HG03139 (cell line): ENCODE measurements around the gene UNC5C.

Source experiments
- ATAC-seq: cut with Tn5 transposase; IDR thresholded peaks from one replicate; pipeline ENCODE4 v1.9.1; 2021; ENCODE audit not compliant: unreplicated experiment

Gene UNC5C

DNA sequence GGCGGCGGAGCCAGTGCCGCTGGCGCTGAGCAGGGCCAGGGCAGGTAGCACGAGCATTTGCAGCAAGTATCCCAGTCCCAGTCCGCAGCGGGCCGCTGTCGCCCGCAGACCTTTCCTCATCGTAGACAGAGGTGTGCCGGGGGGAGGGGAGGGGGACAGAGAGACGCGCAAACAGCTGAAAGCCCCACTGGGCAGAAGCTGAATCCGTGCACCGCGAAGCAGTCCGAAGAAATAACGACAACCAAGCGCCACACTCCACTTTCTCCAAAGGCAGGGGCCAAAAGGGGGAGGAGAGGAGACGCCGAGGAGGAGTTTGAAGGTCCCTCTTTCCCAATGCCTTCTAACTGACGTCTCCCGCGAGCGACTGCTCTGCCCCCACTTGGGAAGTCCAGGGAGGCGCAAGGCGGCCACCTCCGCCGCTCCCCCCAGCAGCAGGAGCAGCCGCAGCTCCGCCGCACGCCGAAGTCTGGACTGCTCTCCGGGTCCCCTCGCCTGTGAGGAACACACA lies at the start of gene UNC5C:
Gene UNC5C (minus strand): TSS at position 236 of the 508 bp plus-strand sequence.
- ATAC-seq = no peak

DNA sequence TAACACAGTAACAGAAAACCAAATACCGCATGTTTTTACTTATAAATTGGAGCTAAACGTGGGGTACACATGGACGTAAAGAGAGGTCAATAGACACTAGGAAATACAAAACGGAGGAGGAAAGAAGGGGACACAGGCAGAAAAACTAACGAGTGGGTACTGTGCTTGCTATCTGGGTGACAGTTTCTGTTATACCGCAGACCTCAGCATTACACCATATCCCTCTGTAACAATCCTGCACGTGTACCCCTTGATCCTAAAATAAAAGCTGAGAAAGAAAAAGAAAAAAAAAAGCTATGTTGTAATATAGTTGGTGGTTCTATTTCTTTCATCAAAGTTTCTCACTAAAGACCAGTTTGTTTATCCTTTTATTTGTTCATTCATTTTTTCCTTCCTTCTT lies 47.9 kb upstream of the UNC5C start:
- no peak for ATAC-seq

DNA sequence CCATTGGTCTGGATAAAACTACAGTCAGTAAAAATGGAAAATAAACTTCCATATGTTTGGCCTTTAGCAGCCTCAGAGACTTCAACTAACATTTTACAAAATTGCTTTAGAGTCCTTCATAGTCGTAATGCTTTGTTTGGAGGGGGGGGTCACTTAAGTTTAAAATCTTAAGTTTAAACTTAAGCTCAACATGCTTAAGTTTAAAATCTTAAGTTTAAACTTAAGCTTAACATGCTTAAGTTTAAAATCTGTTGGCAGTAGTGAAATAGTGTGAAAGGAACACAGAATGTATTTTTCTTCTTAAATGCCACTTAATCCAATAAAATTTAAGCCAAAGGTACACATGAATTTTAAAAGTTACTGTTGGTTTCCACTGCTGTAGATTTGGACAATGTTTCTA lies 45.9 kb upstream of the UNC5C start:
- no peak for ATAC-seq

DNA sequence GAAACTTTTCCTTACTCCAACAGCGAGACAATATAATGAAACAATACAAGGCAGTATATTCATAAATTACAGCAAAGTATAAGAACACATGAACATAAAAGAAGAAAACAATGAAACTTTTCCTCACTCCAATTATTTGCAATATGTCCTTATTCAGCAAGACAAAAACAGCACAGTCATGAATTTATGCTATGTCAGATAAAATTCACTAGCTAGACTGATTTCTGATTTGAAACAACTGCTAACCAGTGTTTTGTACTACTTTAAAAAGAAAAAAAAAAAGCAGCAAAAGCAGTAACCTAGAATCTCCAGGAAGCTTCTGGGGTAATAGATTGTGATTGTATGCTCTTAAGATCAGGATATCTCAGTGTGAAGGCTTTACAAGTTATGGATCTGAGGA lies 45.2 kb upstream of the UNC5C start:
- no peak for ATAC-seq

DNA sequence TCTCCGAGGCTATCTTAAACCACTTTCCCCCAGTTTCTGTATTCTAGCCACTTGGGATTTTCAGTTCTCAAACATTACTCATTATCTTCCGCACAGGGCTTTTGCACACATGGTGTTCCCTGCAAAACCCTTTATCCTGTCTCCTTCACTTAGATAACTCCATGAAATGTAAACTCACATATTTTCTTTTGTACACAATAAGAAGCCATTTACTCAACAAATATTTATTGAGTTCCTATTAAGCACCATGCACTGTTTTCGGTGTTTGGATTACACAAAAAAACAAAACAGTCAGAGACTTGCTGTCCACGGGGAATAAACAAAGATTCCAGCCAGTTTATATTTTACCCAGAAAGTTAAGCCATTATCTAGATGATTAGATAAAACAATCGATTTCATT lies 42.5 kb upstream of the UNC5C start:
- ATAC-seq = no peak

DNA sequence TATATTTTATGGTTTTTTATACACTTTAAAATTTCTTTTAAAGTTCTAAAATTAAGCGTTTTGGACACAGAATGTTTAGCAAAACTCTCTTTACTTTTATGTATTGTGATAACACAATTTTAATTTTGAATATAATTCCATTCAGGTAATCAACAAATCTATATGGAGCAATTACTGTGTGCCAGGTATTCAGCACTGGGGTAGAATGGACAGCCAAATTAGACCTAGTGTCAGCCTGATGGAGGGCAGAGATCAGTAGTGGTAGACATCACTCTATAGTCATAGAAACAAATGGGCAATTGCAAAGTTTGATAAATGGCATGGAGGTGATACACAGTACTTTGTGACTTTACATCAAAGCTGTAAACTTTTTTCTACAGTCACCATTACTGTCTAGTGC lies 41.8 kb upstream of the UNC5C start:
- no peak for ATAC-seq

DNA sequence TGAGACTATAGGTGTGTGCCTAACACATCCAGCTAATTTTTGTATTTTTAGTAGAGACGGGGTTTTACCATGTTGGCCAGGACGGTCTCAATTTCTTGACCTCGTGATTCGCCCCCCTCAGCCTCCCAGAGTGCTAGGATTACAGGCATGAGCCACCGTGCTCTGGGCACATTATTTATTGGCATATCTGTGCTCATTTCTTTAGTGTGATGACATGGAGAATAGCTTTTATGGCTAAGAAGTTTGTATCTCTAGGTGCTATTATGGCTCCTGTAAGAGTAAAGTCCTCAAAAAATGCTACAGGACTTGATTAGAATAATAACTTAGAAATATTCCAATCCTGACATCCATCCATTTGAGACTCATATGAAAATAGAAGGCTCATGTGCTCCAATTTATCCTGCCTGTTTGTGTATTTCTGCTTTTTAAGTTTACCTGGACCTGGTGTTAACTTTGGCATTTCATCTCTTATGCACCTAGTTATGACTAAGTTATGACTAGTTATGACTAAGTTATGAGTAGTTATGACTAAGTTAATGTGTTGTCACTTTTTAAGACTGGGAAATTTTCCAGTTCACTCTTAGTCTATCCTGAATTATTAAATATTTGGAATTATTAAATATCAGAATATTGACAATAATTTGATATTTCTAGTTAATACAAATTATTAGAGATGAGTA lies 36.4 kb upstream of the UNC5C start:
- ATAC-seq = no peak

DNA sequence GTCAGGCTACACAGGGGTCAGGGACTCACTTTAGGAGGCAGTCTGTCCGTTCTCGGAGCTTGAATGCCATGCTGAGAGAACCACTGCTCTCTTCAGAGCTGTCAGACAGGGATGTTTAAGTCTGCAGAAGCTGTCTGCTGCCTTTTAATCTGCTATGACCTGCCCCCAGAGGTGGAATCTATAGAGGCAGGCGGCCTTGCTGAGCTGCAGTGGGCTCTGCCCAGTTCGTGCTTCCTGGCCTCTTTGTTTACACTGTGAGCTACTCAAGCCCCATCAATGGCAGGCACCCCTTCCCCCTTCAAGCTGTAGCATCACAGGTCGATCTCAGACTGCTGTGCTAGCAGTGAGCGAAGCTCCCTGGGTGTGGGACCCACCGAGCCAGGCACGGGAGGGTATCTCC lies 31.5 kb upstream of the UNC5C start:
- ATAC-seq = no peak

DNA sequence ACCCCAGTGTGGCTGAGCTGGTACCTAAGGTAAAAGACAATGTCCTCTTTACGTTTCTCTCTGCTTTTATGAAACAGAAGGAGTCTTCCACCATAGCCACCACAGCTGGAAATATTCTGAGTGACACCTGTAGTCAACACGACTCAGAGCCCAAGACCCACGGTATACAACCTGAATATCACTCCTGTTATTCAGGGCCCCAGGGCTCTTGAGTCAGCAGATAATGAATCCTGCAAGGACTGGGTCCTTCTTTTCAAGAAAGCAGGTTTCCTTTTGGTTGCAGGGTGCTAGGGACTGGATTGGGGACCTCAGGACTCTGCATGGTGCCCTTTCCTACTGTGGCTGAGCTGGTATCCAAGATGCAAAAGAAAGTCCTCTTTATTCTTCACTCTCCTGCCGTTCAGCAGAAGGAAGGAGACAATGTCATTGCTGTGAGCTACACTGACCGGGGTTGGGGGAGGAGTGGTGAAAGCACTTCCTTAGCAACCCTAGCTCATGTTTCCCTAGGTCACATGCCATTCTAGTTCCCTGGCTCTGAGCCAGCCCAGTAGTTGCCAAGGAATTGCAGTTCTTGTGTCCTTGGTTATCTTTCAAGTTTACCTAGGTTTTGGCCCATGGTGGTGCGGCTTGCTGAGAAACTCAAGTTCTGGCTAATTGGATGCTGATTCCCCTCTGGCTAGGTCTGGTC lies 23.7 kb upstream of the UNC5C start:
- ATAC-seq = no peak

DNA sequence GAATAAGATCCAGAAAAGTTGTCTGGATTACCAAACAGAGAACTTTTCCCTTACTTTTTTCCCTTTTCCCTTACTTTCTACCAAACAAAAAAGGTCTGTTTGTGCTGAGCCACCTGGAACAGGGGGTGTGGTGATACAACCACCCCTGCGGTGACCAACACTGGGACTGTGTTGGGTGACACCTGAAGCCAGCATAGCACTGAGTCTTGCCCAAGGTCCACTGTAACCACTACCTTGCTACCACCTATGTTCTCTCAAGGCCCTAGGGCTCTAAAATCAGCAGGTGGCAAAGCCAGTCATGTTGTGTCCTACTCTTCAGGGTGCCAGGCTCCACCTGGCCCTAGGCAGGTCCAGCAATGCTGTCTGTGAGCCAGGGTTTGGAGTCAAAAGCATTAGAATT lies 22.8 kb upstream of the UNC5C start:
- ATAC-seq = no peak

DNA sequence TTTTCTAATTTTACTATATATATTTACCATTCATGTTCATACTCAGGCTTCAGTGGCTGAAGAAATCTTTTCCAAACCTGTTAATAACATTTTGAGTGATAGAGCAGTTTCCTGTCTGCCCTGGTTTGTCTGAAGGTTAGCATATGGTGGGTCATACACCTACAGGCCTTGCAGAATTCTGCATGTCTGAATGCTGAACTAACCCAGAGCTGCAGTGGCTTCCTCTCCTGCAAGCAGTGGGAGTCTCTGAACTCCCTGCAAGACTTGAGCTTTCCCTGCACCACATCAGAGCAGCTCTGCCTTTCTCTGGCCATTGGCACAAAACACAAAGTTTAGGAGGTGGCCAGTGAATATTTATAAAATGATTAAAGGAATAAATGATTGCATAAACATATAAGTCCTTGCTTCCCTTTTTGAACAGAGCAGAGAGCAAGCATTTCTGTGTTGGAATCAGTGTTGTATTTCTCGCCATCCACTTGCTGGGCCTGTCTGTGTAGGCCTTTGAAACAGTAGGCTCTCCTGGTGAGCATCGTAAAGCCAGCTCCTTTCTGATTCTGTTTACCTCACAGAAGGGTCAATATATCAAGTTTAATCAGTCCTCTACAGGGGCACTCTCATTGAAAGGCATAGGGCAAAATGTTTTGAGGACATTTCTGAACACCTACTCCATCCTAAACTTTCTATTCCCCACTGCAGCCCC lies 15.0 kb upstream of the UNC5C start:
- no peak for ATAC-seq

DNA sequence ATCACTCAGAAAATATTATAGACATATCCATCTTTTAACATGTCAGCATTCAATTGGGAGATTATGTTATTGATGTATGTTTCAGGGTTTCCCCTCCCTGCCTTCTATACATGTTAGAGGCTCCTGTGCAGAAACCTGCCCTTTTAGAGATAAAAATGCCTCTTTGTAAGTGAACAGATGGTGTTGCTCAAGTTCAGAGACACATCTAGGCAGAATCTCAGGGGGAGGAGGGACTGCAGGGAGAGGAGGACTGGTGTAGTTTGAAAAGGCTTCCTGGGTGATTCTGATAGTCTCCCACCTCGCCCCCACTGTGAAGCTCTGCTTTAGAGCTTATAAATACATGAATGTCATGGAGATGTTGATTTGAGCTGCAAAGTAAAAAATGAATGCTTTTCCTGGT lies 12.0 kb upstream of the UNC5C start:
- ATAC-seq = no peak

DNA sequence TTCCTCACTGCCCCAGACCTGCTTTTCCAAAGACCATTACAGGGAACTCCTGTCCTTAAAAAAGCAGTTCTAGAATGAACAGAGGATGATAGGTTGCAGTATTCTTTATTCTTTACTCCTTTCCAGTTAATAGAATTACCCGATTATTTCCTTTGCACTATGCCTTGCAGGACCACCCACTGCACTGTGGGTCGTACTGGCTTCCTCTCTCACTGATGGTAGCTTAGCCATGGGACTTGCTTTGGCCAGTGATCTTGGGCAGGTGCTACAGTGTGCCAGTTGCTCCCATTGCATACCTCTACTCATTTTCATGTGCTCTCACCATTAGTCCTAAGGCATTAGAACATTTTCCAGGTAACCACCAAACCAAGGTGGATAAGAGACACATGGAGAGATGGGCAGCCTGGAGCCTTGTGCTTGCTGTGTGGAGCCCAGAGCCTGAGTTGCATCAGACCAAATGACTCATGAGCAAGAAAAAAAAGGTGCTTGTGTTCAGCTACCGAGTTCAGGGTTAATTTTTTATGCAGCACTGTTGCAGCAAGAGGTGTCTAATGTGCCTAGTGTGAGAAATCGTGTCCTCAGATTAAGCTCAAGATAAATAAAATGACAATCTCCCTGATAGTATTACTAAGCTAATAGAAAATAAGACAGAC lies 7.6 kb upstream of the UNC5C start:
- no peak for ATAC-seq

DNA sequence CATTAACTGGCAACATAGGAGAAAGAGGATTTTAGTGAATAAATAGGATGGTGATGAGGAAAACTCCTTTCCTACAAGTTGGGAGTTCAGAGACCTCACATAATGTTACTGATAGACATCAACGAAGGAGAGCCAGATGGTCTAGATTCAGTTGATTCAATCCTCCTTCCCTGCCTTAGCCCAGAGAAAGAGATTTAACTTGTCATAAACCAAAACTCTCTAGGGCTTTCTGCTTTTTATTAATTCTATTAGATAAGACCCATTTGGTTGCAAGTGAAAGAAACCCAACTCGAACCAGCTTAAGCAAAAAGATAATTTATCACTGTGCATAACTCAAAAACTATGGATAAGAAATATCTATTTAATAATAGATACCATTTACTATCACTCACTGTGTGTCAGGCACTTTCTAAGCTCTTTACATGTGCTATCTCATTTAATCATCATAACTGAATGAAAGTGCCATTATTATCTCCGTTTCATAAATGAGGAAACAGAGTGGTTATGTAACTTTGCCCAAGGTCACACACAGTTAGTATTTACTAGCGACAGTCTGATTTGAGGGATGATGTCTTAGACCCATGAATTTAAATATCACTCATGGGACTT lies 4.3 kb upstream of the UNC5C start:
- ATAC-seq = no peak

DNA sequence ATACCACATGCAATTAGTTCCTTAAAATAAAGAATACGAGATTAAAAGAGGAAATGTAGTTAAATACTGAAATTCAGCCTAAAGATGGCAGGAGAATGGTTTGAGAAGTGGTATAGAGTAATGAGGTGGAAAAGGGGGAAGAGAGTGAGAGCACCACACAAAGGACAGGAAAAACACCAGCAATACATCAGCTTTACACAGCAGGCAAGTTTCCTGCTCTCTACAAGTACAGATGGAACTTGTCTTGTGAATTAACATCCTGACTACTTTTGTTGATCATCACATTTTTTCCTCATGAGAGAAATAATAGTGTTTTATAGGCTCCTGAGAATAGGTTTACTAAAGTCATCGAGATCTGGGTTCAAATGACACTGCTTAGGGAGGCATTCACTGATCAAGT lies 2.9 kb upstream of the UNC5C start:
- ATAC-seq = no peak

DNA sequence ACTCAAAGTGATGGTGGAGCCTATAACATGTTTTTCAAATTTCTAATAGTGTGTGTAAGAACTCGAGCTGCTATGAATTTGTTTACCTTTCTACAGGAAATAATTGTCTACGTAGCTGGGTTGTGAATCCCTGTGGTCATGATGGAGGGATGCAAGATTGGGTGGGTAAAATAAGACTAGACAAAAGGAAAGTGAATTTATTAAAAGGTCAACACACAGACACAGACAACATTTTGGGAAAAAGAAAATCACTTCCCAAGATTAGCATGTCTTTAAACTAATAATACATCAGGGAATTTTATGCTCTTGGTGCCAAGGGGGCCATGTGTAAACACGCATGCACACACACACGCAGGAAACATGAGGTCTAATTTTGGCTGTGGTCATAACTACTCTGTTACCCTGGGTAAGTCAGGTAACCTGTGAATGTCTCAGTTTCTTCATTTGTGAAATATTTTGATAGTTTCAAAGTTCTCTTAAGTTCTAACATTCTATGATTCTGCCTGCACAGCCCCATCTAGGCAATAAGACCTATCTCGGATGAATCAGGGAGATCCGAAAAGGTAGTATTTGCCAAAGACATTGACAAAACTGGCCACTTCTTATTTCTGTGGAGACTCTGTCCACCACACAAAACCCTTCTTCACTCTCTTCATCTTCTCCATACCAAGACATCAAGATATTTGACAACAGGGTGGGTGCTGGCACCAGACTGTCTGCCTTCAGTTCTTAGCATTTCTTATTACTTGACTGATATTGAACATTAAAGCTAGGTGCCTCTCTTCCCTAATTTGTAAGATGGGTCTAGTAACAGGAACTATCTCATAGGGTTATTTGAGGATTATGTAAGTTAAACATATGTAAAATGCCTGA lies 1.6 kb upstream of the UNC5C start:
- no peak for ATAC-seq

DNA sequence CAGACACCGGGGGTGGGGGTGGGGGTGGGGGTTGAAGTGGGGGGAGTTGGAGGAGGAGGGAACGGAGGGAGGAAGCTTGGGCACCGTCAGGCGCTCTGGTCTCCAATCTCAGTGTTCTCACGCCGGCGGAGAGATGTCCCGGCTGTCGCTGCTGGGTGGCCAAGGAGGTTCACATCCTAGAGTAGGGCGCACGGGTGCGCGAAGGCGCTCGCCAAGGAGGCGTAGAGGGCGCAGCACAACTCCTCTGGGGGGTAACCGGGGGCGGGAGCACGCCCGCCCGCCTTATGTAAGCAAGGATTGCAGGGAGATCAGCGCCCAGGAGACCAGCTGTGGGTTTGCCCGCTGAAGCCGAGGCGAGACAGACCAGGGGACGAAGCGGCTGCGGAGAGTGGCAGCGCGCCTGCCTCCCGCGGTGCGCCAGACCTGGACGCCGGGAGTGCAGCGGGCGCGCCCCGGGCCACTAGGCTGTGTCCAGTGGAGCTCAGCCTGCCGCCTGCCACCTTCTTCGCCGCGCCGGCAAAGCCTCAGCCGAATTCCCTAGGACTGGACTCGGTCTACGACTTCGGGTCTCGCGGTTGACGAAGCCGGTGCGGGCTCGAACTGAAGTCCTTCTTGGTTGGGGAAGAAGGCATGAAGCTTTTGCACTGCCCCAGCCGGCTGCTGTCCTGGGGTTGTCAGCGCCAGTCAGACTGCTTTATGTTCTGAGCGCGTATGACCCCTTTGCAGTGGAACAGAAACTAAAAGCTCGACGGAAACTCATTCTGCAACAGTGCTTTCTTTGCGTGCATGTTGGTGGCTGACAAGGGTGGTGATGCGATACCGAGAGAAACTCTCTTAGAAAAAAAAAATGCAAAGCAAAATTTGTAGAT lies 707 bp upstream of the UNC5C start:
- peak; percentile 86 for ATAC-seq

DNA sequence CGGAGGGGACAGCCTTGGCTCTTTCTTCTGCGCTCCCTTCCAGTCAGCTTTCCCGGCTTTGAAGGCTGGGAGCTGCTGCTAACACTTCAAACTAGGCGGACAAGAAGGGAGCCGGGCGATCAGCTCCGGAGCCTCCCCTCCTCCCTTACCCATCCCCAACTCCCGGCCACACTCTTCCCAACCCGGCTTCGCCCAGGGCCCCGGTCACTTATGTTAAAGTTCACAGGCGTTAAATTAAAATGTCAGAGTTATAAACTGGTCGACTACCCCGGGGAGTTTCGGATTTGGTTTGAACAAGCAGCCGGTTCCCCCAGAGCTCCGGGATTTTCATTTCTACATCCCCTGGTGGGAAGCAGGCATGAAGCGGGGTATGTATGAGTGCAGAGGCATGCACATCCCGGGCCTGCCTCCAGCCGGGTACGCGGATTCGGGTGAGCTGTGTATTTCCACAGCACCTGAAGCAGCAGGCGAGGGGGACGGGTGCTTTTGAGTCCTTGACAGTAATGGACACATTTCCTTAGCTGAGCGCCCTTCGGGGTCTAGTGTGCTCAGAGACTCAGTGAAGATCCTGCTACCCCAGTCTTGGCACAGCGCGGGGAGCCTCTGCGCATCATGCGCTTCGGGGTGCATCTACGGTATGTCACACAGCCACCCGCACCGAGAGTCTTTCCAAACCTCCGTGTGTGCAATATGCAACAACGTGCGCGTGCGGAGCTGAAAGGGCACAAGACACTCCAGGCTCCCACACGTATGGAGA lies 880 bp downstream of the UNC5C start:
- no peak for ATAC-seq
